Measurements from ENCODE around the gene HAO2. TPM values are rescaled to one million over a fixed set of nuclear protein-coding genes. Genes with fewer than 3 reads are reported as not detected.

Gene HAO2
- total and polyA plus RNA-seq, 2 experiments from 2014 or later, result not detected

DNA sequence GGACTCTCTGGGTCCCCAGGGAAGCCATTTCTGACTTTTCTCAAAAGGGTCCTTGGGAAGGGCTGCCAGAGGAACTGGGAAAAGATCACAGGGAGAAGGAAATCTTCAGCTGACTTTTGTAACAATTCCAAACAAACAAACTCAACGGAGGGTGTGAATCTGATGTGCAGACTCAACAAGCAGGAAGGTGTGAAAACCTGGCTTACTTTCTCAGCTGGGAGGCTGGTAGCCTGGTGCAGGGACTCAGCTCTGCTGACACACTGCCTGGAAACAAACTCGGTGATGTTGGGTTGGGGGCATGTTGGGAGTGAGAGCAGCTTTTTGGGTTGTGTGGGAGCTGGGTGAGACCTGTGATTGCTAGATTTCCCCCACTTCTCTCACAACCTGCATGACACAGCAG is 36.2 kb downstream of the HAO2 start:
- Histone ChIP-seq H3K4me3 (no peak overlapping the region), H2AFZ (0 out of 2 replicates have a peak overlapping the region, but pooled peaks have one; percentile 47), H3K9me2 (ENCODE audit: insufficient read depth) (peaks cover 9% of the 10 kb centered on the region; the same call in 1 of the 2 replicates), H3K27ac (ENCODE audit: low read depth) (no peak overlapping the region), H4K20me1 (replicated peaks; ENCODE audit: insufficient read depth) (no peaks in the 10 kb centered on the region), H3K27me3 (ENCODE audit: insufficient read depth) (no peaks in the 10 kb centered on the region), H3K36me3 (ENCODE audit: insufficient read depth) (no peaks in the 10 kb centered on the region), H3F3A (replicated peaks; ENCODE audit: low read depth) (no peaks in the 10 kb centered on the region), H3K79me2 (replicated peaks; ENCODE audit: insufficient read depth) (no peaks in the 10 kb centered on the region), H3K4me2 (no peak overlapping the region), H3K4me1 (ENCODE audit: insufficient read depth) (no peaks in the 10 kb centered on the region)
- Mint-ChIP-seq H3K9me3 (no peaks in the 10 kb centered on the region; the same call in 2 of the 3 replicates), H3K27ac (no peak overlapping the region), H3K27me3 (ENCODE audit: insufficient read depth, low read depth, poor library complexity) (peaks cover 5% of the 10 kb centered on the region), H3K4me1 (no peaks in the 10 kb centered on the region), H3K36me3 (ENCODE audit: low read depth) (no peaks in the 10 kb centered on the region), H3K4me3 (no peak overlapping the region)
- DNase-seq (ENCODE audit: low spot score) (no peak), ATAC-seq (no peak)
- TF ChIP-seq, protein P1, sequence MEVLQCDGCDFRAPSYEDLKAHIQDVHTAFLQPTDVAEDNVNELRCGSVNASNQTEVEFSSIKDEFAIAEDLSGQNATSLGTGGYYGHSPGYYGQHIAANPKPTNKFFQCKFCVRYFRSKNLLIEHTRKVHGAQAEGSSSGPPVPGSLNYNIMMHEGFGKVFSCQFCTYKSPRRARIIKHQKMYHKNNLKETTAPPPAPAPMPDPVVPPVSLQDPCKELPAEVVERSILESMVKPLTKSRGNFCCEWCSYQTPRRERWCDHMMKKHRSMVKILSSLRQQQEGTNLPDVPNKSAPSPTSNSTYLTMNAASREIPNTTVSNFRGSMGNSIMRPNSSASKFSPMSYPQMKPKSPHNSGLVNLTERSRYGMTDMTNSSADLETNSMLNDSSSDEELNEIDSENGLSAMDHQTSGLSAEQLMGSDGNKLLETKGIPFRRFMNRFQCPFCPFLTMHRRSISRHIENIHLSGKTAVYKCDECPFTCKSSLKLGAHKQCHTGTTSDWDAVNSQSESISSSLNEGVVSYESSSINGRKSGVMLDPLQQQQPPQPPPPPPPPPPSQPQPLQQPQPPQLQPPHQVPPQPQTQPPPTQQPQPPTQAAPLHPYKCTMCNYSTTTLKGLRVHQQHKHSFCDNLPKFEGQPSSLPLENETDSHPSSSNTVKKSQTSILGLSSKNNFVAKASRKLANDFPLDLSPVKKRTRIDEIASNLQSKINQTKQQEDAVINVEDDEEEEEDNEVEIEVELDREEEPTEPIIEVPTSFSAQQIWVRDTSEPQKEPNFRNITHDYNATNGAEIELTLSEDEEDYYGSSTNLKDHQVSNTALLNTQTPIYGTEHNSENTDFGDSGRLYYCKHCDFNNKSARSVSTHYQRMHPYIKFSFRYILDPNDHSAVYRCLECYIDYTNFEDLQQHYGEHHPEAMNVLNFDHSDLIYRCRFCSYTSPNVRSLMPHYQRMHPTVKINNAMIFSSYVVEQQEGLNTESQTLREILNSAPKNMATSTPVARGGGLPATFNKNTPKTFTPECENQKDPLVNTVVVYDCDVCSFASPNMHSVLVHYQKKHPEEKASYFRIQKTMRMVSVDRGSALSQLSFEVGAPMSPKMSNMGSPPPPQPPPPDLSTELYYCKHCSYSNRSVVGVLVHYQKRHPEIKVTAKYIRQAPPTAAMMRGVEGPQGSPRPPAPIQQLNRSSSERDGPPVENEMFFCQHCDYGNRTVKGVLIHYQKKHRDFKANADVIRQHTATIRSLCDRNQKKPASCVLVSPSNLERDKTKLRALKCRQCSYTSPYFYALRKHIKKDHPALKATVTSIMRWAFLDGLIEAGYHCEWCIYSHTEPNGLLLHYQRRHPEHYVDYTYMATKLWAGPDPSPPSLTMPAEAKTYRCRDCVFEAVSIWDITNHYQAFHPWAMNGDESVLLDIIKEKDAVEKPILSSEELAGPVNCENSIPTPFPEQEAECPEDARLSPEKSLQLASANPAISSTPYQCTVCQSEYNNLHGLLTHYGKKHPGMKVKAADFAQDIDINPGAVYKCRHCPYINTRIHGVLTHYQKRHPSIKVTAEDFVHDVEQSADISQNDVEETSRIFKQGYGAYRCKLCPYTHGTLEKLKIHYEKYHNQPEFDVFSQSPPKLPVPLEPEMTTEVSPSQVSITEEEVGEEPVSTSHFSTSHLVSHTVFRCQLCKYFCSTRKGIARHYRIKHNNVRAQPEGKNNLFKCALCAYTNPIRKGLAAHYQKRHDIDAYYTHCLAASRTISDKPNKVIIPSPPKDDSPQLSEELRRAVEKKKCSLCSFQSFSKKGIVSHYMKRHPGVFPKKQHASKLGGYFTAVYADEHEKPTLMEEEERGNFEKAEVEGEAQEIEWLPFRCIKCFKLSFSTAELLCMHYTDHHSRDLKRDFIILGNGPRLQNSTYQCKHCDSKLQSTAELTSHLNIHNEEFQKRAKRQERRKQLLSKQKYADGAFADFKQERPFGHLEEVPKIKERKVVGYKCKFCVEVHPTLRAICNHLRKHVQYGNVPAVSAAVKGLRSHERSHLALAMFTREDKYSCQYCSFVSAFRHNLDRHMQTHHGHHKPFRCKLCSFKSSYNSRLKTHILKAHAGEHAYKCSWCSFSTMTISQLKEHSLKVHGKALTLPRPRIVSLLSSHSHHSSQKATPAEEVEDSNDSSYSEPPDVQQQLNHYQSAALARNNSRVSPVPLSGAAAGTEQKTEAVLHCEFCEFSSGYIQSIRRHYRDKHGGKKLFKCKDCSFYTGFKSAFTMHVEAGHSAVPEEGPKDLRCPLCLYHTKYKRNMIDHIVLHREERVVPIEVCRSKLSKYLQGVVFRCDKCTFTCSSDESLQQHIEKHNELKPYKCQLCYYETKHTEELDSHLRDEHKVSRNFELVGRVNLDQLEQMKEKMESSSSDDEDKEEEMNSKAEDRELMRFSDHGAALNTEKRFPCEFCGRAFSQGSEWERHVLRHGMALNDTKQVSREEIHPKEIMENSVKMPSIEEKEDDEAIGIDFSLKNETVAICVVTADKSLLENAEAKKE (CRISPR knock-in tag; IDR thresholded peaks at IDR 0.05), result no peak
- TF ChIP-seq CREB1 (CRISPR knock-in tag; IDR thresholded peaks at IDR 0.05; ENCODE audit: low read depth) (no peak), JUNB (IDR thresholded peaks at IDR 0.05; ENCODE audit: unreplicated experiment) (no peak), EZH2phosphoT487 (IDR thresholded peaks at IDR 0.05; ENCODE audit: unreplicated experiment) (no peak), ZNF331 (CRISPR knock-in tag; IDR thresholded peaks at IDR 0.05; ENCODE audit: low read depth) (no peak), EZH2 (IDR thresholded peaks at IDR 0.05; ENCODE audit: low read depth, unreplicated experiment) (no peak), POLR2AphosphoS5 (IDR thresholded peaks at IDR 0.05; ENCODE audit: low read depth) (no peak)
- TF ChIP-seq, protein P2, sequence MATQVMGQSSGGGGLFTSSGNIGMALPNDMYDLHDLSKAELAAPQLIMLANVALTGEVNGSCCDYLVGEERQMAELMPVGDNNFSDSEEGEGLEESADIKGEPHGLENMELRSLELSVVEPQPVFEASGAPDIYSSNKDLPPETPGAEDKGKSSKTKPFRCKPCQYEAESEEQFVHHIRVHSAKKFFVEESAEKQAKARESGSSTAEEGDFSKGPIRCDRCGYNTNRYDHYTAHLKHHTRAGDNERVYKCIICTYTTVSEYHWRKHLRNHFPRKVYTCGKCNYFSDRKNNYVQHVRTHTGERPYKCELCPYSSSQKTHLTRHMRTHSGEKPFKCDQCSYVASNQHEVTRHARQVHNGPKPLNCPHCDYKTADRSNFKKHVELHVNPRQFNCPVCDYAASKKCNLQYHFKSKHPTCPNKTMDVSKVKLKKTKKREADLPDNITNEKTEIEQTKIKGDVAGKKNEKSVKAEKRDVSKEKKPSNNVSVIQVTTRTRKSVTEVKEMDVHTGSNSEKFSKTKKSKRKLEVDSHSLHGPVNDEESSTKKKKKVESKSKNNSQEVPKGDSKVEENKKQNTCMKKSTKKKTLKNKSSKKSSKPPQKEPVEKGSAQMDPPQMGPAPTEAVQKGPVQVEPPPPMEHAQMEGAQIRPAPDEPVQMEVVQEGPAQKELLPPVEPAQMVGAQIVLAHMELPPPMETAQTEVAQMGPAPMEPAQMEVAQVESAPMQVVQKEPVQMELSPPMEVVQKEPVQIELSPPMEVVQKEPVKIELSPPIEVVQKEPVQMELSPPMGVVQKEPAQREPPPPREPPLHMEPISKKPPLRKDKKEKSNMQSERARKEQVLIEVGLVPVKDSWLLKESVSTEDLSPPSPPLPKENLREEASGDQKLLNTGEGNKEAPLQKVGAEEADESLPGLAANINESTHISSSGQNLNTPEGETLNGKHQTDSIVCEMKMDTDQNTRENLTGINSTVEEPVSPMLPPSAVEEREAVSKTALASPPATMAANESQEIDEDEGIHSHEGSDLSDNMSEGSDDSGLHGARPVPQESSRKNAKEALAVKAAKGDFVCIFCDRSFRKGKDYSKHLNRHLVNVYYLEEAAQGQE (IDR thresholded peaks at IDR 0.05; ENCODE audit: unreplicated experiment), result no peak
- TF ChIP-seq, protein P3, sequence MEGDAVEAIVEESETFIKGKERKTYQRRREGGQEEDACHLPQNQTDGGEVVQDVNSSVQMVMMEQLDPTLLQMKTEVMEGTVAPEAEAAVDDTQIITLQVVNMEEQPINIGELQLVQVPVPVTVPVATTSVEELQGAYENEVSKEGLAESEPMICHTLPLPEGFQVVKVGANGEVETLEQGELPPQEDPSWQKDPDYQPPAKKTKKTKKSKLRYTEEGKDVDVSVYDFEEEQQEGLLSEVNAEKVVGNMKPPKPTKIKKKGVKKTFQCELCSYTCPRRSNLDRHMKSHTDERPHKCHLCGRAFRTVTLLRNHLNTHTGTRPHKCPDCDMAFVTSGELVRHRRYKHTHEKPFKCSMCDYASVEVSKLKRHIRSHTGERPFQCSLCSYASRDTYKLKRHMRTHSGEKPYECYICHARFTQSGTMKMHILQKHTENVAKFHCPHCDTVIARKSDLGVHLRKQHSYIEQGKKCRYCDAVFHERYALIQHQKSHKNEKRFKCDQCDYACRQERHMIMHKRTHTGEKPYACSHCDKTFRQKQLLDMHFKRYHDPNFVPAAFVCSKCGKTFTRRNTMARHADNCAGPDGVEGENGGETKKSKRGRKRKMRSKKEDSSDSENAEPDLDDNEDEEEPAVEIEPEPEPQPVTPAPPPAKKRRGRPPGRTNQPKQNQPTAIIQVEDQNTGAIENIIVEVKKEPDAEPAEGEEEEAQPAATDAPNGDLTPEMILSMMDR (conservative IDR thresholded peaks at IDR 0.05; ENCODE audit: low read depth in 2 of 2), result no peak
